GM19193 (cell line): ENCODE results near the gene HLCS.

ENCODE experiments used
- POLR2A ChIP-seq: IDR thresholded peaks from 4 replicates; pipeline ENCODE4 v1.6.1; 2011; ENCODE audit not compliant: insufficient read depth, insufficient read length; ENCODE audit errors: extremely low read depth

The HLCS gene

DNA sequence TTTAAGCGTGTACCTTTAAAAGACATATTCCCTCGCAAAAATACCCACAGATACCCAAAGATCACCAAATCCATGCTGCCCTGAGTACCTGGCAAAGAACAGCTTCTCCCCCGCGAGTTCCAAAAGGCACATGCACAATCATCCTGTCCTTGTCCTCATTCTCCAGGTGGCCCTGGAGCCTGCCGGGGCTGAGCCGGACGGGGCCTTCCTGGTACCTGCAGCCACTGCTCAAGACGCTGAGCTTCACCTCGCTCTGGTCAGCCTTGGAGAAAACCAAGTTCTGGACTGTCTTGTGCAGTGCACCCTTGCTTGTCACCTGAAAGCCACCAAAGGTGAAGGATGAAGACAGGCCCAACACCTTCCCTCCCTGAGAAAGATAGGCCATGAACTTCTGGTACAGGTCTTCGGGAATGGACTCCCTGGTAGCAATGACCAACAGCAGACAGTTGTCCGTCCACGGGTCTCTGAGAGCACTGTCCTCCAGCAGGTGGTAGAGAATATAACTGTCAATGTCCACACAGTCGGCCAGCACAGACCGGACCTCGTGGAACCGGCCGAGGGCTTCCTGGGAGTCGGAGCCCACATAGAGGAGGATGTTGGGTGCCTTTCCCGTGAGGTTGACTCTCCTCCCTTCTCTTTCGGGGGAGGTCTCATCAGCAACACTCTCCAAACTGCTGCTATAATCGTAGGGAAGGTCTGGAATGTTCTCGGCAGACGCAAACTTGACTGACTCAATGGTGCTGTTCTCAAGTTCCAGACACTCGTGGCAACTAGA lies 29.9 kb downstream of the HLCS start:
- TF ChIP-seq POLR2A: no peak

- TF ChIP-seq POLR2A: no peak
These were observed 31.5 kb downstream of the HLCS start for GRCh38 chr21:36934864-36935420.

DNA sequence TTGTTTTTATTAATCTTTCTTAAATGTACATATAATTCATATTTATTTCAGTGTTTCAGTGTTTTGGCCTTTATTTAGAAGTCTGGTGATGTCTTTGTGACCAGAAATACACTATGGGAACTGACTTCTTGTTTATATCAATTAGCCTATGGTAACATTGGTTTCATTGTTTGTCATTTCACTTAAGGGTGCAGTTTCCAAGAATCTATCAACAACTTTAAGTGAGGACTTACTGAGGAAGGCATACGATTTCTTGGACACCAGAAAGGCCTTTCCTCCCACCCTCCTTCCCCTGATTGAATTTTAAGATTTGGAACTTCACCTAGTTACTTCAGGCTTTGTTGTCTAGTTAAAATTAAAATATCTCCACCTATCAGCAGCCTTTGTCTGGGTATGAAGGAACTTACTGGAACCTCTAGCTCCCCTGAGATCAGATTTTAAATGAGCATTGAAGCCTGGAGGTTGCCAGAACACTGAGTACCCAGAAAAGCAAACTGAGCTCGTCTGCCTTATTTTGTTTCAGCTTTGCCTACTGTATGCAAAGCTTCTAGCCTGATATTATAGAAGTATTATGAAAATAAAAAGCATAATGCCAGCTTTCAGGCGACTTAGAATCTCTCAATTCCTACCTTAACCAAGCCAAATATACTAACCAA lies 34.2 kb downstream of the HLCS start:
- no peak for TF ChIP-seq POLR2A

- no peak for TF ChIP-seq POLR2A
These were observed 36.8 kb downstream of the HLCS start for GRCh38 chr21:36929622-36930021.

DNA sequence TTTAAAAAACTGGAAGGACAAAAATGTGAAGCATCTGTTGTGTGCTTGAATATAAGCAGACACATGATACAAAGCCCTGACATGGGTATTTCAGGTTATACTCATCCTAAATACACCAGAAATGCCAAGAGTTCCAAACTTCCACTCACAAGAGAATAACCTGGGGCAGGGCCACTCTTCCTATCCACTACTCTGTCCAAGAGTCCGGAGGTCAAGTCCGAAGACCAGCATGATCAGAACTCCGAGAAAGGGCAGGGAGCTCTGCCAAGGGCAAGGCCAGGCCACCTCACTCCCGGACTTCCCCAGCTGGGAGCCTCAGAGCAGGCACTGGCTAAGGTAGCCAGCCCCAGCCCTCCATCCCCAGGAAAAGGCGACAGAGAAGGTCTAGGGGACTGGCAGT lies 37.5 kb downstream of the HLCS start:
- no peak for TF ChIP-seq POLR2A

- TF ChIP-seq POLR2A: no peak
These were observed 38.8 kb downstream of the HLCS start for GRCh38 chr21:36927719-36928117.

DNA sequence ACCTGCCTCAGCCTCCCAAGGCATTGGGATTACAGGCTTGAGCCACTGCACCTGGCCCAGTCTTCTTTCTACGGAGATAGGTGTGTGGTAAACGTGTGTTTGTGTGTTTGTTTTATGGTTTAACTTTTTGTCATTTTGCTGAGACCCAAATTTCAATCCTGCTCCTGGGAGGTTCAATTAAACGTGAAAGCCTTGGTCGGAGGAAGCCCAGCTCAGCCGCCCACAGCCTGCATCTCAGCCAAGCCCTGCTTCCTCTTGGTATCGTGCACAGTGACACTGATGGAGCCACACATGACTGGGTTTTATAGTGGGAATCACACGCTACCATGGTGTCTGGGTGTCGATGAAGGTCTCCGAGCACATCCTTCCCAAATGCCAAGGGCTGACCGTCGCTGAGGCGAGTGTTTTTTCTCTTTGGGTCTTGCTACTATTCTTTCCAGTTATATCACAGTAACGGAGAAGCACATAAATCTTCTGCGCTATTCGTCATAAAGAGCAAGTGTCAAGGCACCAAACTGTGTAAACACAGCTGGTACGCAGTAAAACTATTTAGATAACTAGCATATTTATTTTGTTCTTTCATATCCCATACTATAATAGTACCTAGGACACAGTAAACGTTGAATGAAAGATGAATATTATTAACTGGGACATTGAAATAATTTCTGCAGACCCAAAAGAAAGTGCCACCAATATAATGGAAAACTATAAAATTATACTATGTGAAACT lies 39.3 kb downstream of the HLCS start:
- TF ChIP-seq POLR2A: no peak

GRCh38 chr21:36923270-36923669 lies 43.2 kb downstream of the HLCS start:
- no peak for TF ChIP-seq POLR2A

GRCh38 chr21:36922861-36923260 lies 43.6 kb downstream of the HLCS start:
- no peak for TF ChIP-seq POLR2A

- no peak for TF ChIP-seq POLR2A
These were observed 48.2 kb downstream of the HLCS start for GRCh38 chr21:36918291-36918690.

- no peak for TF ChIP-seq POLR2A
These were observed 48.9 kb downstream of the HLCS start for GRCh38 chr21:36917471-36918158.

GRCh38 chr21:36916718-36917117 lies 49.8 kb downstream of the HLCS start:
- no peak for TF ChIP-seq POLR2A

DNA sequence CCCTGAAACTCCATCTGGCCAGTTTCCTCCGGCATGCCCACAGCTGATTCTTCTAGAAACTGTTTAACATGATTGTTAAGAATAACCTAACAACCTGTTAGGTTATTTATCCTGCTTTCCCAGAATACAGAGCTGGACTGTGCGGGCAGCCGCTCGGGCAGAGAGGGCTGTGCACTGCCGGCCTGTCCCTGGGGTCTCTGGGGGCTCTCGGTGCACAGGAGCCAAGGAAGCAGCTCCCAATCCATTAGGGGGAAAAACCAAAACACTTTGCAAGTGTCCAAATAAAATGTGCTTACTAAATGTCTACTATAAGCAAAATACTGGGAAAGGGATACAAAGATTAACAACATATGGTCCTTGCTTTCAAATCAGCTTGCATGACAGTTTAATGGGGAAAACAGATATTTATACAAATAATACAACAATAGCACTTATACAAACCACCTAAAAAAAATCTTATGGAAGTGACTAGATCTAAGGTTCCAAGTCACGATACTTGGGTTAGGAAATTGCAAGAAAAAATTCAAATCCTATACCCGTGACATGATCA lies 50.7 kb downstream of the HLCS start:
- TF ChIP-seq POLR2A: no peak

- no peak for TF ChIP-seq POLR2A
These were observed 51.3 kb downstream of the HLCS start for GRCh38 chr21:36915014-36915695.
